Testis (tissue), 3 donors: ENCODE measurements around the gene ELANE. TPM values are rescaled to one million over a fixed set of nuclear protein-coding genes. Genes with fewer than 3 reads are reported as not detected.

Experiments
- DNase-seq: peaks from one replicate; pipeline ENCODE4 v3.0.0-alpha.2; 2019
- H3K27ac ChIP-seq, 2 donors: fragments of 200-600 bp; sonication (generic); one replicate each; pipeline ENCODE4 v1.5.1; 2019
- H3K27me3 ChIP-seq: fragments of 200-600 bp; sonication (generic); one replicate; pipeline ENCODE4 v1.5.1; 2019
- H3K36me3 ChIP-seq: fragments of 200-600 bp; sonication (generic); one replicate; pipeline ENCODE4 v1.5.1; 2017; ENCODE audit warnings: low read depth; ENCODE audit errors: missing control alignments
- H3K4me1 ChIP-seq: fragments of 200-600 bp; sonication (generic); one replicate; pipeline ENCODE4 v1.5.1; 2019
- H3K4me3 ChIP-seq, 2 donors: fragments of 200-600 bp; sonication (generic); one replicate each; pipeline ENCODE4 v1.5.1; 2017 to 2019
- H3K9me3 ChIP-seq: fragments of 200-600 bp; sonication (generic); one replicate; pipeline ENCODE4 v1.5.1; 2017
- POLR2A ChIP-seq: fragments of 450-650 bp; IDR thresholded peaks from one replicate; pipeline ENCODE4 v1.6.1; 2017; ENCODE audit warnings: antibody characterized with exemption, mild to moderate bottlenecking, moderate library complexity
- WGBS, 2 donors: methylation state at CpG; one replicate each; pipeline ENCODE4 v1.1.5; 2018; 5-methylcytosine and 5-hydroxymethylcytosine counted together
- intact Hi-C: fragments of 100-400 bp; cut with DNase I; formaldehyde crosslinking; loops from one replicate; pipeline ENCODE4 v1.15.1; 2023; ENCODE audit warnings: low total_unique reads
- polyA plus RNA-seq: library from polyadenylated mRNA; stranded (reverse); fragments of 350-450 nt; fragmentation: Illumina TruSeq; extraction: RNeasy Lipid Tissue Mini Kit (QIAGEN cat#74804); gene quantifications from one replicate; pipeline ENCODE4 v1.2.3, GENCODE V29; 2014; ENCODE audit warnings: low read depth, low replicate concordance; ENCODE audit not compliant: insufficient read depth
- total RNA-seq, 2 donors: library from RNA; depleted of rRNA; stranded (reverse); fragments of >200 nt; gene quantifications; one replicate each; pipeline ENCODE4 v1.2.3, GENCODE V29; 2016
- TF ChIP-seq, protein P1 (sequence below), 3 experiments: fragments of 450-650 bp in 2 of 3; fragments of 200-600 bp in 1 of 3; sonication (generic) in 1 of 3; IDR thresholded peaks; one replicate each; pipeline ENCODE4 v1.5.1; 2016 to 2019; ENCODE audit warnings: antibody characterized with exemption in 3 of 3, mild to moderate bottlenecking in 2 of 3, moderate library complexity in 1 of 3

Gene ELANE
- total and polyA plus RNA-seq, 3 donors from 2014 or later: 0.50 to 0.74 TPM; not detected in 1

DNA sequence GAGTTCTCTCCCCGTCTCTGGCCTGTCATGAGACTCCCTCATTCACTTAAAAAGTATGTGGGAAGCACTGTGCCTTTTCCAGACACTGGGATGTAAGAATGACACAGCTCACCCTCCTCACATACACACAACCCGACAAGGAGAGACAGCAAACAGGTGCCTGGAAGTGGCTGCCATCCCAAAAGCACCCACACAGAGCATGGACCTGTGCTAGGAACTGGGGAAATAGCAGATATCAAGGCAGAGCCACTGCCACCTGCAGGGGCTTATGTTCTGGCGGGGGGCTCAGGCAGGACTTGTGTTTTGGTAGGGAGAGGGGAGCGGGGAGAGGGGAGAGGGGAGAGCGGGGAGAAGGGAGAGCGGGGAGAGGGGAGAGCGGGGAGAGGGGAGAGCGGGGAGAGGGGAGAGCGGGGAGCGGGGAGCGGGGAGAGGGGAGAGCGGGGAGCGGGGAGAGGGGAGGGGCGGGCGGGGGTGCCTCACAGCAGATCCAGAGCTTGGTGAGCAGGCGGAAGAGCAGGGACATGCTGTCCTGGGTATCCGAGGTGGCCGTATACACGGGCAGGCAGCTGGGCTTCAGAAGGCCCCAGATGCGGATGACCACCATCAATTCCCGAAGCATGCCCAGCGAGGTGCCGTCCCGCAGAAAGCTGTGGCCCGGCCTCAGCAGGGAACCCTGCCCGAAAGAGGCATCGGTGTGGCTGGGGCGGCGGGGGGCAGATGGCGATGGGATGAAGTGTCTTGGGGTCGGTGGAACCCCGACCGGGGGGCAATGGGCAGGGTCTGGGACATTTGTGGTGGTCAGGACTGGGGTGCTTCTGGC lies 19.6 kb downstream of the ELANE start:
- Histone ChIP-seq H3K36me3 (no peaks in the 10 kb centered on the region), H3K4me3 (peak overlapping the region in 1 of 2 donors; percentile 13), H3K4me1 (peaks cover 17% of the 10 kb centered on the region), H3K27ac (peak overlapping the region in 1 of 2 donors; percentile 76), H3K27me3 (no peaks in the 10 kb centered on the region), H3K9me3 (no peaks in the 10 kb centered on the region)
- no peak for DNase-seq
- TF ChIP-seq, protein P1, sequence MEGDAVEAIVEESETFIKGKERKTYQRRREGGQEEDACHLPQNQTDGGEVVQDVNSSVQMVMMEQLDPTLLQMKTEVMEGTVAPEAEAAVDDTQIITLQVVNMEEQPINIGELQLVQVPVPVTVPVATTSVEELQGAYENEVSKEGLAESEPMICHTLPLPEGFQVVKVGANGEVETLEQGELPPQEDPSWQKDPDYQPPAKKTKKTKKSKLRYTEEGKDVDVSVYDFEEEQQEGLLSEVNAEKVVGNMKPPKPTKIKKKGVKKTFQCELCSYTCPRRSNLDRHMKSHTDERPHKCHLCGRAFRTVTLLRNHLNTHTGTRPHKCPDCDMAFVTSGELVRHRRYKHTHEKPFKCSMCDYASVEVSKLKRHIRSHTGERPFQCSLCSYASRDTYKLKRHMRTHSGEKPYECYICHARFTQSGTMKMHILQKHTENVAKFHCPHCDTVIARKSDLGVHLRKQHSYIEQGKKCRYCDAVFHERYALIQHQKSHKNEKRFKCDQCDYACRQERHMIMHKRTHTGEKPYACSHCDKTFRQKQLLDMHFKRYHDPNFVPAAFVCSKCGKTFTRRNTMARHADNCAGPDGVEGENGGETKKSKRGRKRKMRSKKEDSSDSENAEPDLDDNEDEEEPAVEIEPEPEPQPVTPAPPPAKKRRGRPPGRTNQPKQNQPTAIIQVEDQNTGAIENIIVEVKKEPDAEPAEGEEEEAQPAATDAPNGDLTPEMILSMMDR (IDR thresholded peaks at IDR 0.05): no peak
- no peak for TF ChIP-seq POLR2A
- intact Hi-C loops: no loop called here
- 78 to 82% methylated on average over 14 to 23 of the region's 33 CpGs for WGBS, 2 donors

DNA sequence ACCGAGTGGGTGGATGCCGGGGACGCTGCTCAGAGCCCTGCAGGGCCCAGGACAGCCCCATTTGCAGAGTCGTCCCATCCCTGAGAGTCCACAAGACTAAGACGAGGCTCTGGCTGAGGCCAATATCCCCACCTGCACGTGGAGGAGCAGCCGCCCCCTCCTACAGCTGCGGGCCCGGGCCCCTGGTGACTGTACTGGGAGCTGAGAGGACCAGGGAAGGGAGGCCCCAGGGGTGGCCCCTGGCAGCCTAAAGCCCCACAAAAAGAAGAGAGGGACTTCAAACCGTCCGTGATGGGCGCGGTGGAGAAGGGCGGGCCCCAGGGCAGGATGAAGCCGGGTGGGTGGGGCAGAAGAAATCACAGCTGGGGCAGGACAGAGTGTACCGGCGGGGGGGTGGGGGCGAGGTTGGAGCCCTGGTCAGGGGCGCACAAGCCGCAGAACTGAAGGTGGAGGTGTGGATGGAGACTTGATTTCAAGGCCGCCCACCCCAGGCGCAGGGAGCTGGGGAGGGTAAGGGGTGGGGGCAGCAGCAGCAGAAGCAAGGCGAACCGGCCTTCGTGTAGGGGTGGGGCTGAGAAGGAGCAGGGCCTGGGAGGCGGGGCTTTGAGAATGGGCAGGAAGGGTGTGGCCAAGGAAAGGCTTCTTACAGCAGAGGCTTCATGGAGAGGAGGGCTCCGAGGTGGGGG lies 20.3 kb downstream of the ELANE start:
- Histone ChIP-seq H3K4me3 (peak overlapping the region in 1 of 2 donors; percentile 13), H3K9me3 (no peaks in the 10 kb centered on the region), H3K27ac (peak overlapping the region in 1 of 2 donors; percentile 76), H3K27me3 (no peaks in the 10 kb centered on the region), H3K36me3 (no peaks in the 10 kb centered on the region), H3K4me1 (peaks cover 17% of the 10 kb centered on the region)
- peak; percentile 81 for DNase-seq
- no peak for TF ChIP-seq POLR2A
- TF ChIP-seq, protein P1 (IDR thresholded peaks at IDR 0.05): no peak
- 45 to 55% methylated on average over 21 to 27 of the region's 27 CpGs for WGBS, 2 donors
- intact Hi-C loops: no loop called here

DNA sequence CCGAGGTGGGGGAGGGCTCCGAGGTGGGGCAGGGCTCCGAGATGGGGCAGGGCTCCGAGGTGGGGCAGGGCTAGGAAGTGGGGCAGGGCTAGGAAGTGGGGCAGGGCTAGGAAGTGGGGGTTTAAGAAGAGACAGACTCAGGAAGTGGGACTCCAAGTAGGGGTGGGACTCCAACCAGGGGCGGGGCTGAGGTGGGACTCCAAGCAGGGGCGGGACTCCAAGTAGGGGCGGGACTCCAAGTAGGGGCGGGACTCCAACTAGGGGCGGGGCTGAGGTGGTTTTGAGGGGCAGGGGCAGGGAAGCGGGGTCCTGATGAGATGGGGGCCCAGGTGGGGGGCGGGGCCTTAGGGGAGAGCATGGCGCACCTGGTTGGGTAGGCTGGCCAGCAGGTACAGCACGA lies 21.0 kb downstream of the ELANE start:
- H3K9me3 ChIP-seq: no peaks in the 10 kb centered on the region

DNA sequence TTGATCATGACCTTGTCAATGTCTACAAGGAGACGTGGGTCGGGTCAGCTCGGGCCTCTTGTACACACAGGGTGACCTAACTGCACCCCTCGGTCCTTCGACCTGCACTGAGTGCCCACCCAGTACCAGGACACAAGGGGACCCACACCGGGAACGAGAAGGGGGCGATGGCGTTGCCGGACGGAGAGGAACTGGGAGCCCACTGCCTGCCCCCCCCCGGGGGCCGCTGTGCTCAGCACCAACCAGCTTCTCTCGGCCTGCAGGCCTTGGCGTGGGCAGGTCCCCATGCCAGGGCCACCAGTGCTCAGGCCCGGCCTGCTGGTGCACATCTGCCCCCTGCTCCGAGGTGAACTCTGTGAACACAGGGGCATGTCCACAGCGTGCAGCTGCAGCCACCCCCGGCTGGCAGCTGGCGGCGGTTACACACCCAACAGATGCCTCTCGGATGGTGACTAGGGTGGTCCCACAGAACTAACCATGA lies 21.5 kb downstream of the ELANE start:
- no peak for TF ChIP-seq POLR2A
- TF ChIP-seq, protein P1 (IDR thresholded peaks at IDR 0.05): no peak
- Histone ChIP-seq H3K9me3 (no peaks in the 10 kb centered on the region), H3K4me1 (peaks cover 13% of the 10 kb centered on the region), H3K4me3 (no peak overlapping the region), H3K27ac (no peak overlapping the region), H3K36me3 (no peaks in the 10 kb centered on the region), H3K27me3 (no peaks in the 10 kb centered on the region)
- 79 to 86% methylated on average over 15 to 22 of the region's 22 CpGs for WGBS, 2 donors
- intact Hi-C loops: no loop called here
- no peak for DNase-seq

More for the DNA sequence above, 21.0 kb downstream of the ELANE start:
- intact Hi-C loops: no loop called here
- no peak for TF ChIP-seq POLR2A
- TF ChIP-seq, protein P1 (IDR thresholded peaks at IDR 0.05): no peak
- 59 to 83% methylated on average over 9 to 10 of the region's 13 CpGs for WGBS, 2 donors
- Histone ChIP-seq H3K36me3 (no peaks in the 10 kb centered on the region), H3K4me1 (peaks cover 15% of the 10 kb centered on the region), H3K27ac (peak overlapping the region in 1 of 2 donors; percentile 76), H3K27me3 (no peaks in the 10 kb centered on the region), H3K4me3 (no peak overlapping the region)
- DNase-seq: peak; percentile 60
